HEK293T (cell line): ENCODE data around the gene MRPL12.

Experiments
- FOXA1 ChIP-seq: fragments of 450-650 bp; IDR thresholded peaks from 2 replicates; pipeline ENCODE4 v1.6.1; 2016; ENCODE audit warnings: mild to moderate bottlenecking
- FOXM1 ChIP-seq: fragments of 450-650 bp; IDR thresholded peaks from 2 replicates; pipeline ENCODE4 v1.6.1; 2017; ENCODE audit warnings: mild to moderate bottlenecking, borderline replicate concordance
- L3MBTL2 ChIP-seq: fragments of 450-650 bp; conservative IDR thresholded peaks from 2 replicates; pipeline ENCODE4 v1.6.1; 2016; ENCODE audit warnings: mild to moderate bottlenecking
- NFRKB ChIP-seq: fragments of 450-650 bp; IDR thresholded peaks from 2 replicates; pipeline ENCODE4 v1.6.1; 2016; ENCODE audit warnings: mild to moderate bottlenecking, moderate library complexity
- SUZ12 ChIP-seq: fragments of 450-650 bp; IDR thresholded peaks from 2 replicates; pipeline ENCODE4 v1.6.1; 2016; ENCODE audit warnings: mild to moderate bottlenecking
- ZNF384 ChIP-seq: fragments of 450-650 bp; IDR thresholded peaks from 2 replicates; pipeline ENCODE4 v1.6.1; 2016

- TF ChIP-seq NFRKB (no peak), SUZ12 (no peak), FOXA1 (no peak), ZNF384 (no peak), L3MBTL2 (no peak), FOXM1 (no peak)
These were observed 11.6 kb upstream of the MRPL12 start for GRCh38 chr17:81691608-81692007.
